Fibroblast of skin of back (primary cell): ENCODE results near the gene ANKRD36.
"Not testable (repeated sequence)": the region's sequence is repeated elsewhere in the genome, so short reads cannot be mapped to it uniquely, and the experiment has no call there.

Experiments used
- DNase-seq: peaks from one replicate; pipeline ENCODE4 v3.0.0-alpha.2; 2013

ANKRD36 gene

DNA sequence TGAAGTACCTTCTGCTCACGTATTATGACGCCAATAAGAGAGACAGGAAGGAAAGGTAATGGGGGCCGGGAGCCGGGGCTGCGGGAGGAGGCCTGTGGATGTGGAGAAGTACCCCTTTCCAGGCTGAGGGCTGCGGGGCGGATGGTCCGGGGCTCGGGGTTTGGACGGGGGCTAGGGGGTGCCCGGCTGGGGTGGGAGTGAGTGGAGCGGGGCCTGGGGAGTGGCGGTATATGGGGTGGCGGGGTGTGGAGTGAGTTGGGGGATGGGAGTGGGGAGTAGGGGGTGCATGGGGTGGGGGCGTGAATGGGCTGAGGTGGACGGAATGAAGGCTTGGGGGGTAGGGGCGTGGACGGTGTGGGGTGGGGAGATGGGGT lies 916 bp downstream of the ANKRD36 start:
- DNase-seq = not testable (repeated sequence)

DNA sequence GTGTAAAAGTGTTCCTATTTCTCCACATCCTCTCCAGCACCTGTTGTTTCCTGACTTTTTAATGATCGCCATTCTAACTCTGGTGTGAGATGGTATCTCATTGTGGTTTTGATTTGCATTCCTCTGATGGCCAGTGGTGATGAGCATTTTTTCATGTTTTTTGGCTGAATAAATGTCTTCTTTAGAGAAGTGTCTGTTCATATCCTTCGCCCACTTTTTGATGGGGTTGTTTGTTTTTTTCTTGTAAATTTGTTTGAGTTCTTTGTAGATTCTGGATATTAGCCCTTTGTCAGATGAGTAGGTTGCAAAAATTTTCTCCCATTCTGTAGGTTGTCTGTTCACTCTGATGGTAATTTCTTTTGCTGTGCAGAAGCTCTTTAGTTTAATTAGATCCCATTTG lies 16.1 kb downstream of the ANKRD36 start:
- DNase-seq = not testable (repeated sequence)

- not testable (repeated sequence) for DNase-seq
Observed at GRCh38 chr2:97144016-97144415, 31.1 kb downstream of the ANKRD36 start.

DNA sequence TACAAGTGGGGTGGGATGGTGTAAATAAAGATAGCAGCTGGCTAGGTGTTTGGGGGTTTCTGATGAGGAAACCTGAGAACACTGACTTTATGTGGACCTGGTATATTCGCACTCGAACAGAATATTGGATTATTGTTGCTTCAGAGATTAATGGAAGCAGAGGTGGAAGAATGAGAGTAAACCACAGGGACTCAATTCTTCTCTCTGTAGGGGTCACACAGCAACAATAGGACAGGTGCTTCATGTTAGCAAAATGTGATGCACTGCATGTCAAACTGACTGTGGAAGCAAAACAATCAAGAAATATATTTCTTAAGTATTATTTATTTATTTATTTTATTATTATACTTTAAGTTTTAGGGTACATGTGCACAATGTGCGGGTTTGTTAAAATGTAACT lies 53.6 kb downstream of the ANKRD36 start:
- not testable (repeated sequence) for DNase-seq

DNA sequence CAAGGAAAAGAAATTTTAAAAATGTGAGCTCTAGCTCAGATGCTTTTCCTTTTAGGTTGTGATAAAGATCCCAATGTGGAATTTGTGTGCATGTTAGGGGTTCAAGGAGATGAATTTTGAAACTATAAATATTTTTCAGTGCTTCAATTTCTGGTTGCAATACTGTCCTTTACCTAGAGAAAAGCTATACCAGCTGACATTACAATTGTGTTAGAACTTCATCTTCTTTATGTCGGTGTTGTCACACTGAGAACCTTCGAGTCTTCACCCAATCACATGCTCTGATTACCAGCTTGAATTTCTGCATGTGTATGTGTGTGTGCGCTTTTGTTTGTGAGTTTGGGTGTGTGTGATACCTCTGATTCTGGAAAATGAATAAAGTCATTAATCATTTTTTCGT lies 55.0 kb downstream of the ANKRD36 start:
- DNase-seq = not testable (repeated sequence)

- not testable (repeated sequence) for DNase-seq
Observed at GRCh38 chr2:97168583-97168982, 55.6 kb downstream of the ANKRD36 start.

DNA sequence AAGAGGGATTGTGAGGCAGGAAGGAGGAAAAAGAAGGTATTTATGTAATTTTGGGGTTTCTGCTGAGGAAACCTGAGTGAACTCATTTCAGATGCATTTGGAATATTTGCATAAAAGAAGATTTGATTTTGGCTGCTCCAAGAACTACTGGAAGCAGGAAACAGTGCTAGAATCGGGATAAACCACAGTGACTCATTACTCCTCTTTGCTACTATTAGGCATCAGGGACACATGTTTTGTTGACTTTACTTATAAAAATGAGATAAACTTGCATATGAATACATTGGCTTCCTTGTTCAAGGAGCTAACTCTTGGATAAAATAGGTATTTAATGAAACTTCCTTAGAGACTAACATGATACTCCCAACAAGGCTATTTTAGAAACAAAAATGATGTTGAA lies 67.4 kb downstream of the ANKRD36 start:
- peak; percentile 71 for DNase-seq

DNA sequence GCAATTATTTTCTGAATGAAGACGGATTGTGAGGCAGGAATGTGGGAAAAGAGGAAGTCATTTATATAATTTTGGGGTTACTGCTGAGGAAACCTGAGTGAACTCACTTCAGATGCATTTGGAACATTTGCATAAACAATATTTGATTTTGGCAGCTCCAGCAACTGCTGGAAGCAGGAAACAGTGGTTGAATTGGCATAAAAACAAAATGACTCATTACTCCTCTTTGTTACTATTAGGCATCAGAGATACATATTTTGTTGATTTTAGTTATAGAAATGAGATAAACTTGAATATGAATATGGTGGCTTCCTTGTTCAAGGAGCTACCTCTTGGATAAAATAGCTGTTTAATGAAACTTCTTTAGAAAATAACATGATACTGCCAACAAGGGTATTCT lies 82.4 kb downstream of the ANKRD36 start:
- peak; percentile 70 for DNase-seq

DNA sequence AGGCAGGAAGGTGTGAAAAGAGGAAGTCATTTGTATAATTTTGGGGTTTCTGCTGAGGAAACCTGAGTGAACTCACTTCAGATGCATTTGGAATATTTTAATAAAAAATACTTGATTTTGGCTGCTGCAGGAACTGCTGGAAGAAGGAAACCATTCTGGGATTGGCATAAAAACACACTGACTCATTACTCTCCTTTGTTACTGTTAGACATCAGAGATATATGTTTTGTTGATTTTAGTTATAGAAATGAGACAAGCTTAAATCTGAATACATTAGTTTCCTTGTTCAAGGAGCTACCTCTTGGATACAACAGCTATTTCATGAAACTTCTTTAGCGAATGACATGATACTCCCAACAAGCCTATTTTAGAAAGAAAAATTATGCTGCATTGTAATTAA lies 84.3 kb downstream of the ANKRD36 start:
- peak; percentile 22 for DNase-seq

DNA sequence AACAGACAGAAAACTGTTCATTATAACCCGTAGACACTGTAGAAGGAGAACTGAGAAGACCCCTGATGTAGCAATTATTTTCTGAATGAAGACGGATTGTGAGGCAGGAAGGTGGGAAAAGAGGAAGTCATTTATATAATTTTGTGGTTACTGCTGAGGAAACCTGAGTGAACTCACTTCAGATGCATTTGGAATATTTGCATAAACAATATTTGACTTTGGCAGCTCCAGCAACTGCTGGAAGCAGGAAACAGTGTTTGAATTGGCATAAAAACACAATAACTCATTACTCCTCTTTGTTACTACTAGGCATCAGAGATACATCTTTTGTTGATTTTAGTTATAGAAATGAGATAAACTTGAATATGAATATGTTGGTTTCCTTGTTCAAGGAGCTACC lies 87.9 kb downstream of the ANKRD36 start:
- DNase-seq = not testable (repeated sequence)

- DNase-seq = not testable (repeated sequence)
Observed at GRCh38 chr2:97202643-97203250, 89.8 kb downstream of the ANKRD36 start.

DNA sequence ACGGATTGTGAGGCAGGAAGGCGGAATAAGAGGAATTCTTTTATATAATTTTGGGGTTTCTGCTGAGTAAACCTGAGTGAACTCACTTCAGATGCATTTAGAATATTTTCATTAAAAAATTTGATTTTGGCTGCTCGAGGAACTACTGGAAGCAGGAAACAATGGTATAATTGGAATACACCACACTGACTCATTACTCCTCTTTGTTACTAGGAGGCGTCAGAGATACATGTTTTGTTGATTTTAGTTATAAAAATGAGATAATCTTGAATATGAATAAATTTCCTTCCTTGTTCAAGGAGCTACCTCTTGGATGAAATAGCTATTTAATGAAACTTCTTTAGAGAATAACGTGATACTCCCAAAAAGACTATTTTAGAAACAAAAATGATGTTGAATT lies 97.4 kb downstream of the ANKRD36 start:
- no peak for DNase-seq

- DNase-seq = not testable (repeated sequence)
Observed at GRCh38 chr2:97215025-97215424, 102.1 kb downstream of the ANKRD36 start.

DNA sequence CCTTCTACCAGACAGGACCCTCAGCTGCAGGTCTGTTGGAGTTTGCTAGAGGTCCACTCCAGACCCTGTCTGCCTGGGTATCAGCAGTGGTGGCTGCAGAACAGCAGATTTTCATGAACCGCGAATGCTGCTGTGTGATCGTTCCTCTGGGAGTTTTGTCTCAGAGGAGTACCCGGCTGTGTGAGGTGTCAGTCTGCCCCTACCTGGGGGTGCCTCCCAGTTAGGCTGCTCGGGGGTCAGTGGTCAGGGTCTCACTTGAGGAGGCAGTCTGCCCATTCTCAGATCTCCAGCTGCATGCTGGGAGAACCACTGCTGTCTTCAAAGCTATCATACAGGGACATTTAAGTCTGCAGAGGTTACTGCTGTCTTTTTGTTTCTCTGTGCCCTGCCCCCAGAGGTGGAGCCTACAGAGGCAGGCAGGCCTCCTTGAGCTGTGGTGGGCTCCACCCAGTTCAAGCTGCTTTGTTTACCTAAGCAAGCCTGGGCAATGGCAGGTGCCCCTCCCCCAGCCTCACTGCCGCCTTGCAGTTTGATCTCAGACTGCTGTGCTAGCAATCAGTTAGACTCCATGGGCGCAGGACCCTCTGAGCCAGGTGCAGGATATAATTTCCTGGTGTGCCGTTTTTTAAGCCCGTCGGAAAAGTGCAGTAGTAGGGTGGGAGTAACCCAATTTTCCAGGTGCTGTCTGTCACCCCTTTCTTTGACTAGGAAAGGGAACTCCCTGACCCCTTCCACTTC lies 118.1 kb downstream of the ANKRD36 start:
- not testable (repeated sequence) for DNase-seq

GRCh38 chr2:97232981-97233380 lies 120.0 kb downstream of the ANKRD36 start:
- not testable (repeated sequence) for DNase-seq

DNA sequence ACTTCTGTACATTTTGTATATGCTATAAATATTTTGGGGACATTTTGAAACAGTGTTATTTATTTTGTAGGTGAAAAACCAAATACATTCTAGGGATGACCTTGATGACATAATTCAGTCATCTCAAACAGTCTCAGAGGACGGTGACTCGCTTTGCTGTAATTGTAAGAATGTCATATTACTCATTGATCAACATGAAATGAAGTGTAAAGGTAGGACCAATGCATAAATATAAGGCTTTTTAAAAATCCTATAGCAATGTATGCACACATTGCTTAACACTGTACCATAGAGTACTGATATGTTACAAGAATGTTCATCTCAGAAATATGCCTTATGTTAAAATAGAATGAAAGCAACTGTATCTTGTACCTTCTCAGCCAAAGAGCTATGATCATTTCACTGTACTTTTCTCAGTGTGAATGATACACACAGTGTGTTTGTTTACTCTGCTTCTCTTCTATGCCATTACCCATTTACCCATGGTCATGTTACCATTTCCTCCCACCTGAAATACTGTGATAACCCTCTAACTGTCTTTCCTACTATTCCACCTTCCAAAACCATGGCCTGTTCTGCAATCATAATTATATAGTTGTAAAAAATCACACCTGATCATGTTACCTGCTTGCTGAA lies 120.8 kb downstream of the ANKRD36 start:
- not testable (repeated sequence) for DNase-seq

DNA sequence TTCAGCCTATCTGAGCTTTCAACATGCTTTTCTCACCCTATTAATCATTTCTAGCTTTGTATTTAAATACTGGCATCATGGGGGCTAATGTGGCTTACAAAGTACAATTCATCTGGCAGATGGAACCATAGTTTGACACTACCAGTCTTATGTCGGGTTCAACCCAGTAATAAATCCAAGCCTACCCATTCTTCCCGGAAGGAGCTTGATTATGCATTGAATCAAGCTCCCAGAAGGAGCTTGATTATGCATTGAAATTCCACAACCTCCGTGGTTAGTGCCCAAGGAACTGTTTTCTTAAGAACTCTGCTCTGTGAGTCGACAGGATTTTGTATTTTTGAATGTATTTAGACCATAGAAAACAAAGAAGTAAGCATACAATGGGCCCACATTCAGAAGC lies 148.2 kb downstream of the ANKRD36 start:
- DNase-seq = not testable (repeated sequence)

DNA sequence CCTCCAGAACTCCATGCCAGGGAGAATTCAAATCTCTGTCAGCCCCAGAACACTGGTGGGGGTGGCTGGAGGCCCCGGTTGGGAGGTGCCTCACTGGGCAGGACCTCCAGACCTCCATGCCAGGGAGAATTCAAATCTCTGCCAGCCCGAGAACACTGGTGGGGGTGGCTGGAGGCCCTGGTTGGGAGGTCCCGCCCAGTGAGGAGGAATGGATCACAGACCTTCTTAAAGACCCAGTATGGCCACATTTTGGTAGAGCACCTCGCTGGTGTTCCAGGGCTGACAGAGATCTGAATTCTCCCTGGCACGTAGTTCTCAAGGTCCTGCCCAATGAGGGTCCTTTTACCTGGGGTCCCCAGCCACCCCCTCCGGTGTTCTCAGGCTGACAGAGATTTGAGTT lies 153.5 kb downstream of the ANKRD36 start:
- not testable (repeated sequence) for DNase-seq

DNA sequence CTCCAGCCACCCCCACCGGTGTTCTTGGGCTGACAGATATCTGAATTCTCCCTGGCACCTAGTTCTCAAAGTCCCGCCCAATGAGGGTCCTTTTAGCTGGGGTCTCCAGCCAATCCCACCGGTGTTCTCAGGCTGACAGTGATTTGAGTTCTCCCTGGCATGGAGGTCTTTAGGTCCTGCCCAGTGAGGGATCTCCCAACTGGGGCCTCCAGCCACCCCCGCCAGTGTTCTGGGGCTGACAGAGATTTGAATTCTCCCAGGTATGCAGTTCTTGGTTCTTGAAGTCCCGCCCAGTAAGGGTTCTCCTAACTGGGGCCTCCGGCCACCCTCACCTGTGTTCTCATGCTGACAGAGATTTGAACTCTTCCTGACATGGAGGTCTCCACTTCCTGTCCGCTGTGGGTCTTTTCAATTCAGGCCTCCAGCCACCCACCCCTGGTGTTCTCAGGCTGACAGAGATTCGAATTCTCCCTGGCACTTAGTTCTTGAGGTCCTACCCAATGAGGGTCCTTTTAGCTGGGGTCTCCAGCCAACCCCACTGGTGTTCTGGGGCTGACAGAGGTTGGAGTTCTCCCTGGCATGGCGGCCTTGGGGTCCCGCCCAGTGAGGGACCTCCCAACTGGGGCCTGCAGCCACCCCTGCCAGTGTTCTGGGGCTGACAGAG lies 154.6 kb downstream of the ANKRD36 start:
- no peak for DNase-seq

DNA sequence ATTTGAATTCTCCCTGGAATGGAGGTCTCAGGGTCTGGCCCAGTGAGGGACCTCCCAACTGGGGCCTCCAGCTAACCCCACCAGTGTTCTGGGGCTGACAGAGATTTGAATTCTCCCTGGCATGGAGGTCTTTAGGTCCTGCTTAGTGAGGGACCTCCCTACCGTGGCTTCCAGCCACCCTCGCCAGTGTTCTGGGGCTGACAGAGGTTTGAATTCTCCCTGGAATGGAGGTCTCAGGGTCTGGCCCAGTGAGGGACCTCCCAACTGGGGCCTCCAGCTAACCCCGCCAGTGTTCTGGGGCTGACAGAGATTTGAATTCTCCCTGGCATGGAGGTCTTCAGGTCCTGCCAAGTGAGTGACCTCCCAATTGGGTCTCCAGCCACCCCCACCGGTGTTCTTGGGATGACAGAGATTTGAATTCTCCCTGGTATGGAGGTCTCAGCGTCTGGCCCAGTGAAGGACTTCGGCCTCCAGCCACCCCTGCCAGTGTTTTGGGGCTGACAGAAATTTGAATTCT lies 155.2 kb downstream of the ANKRD36 start:
- DNase-seq = not testable (repeated sequence)

- not testable (repeated sequence) for DNase-seq
Observed at GRCh38 chr2:97276232-97276798, 163.4 kb downstream of the ANKRD36 start.

GRCh38 chr2:97285187-97285586 lies 172.2 kb downstream of the ANKRD36 start:
- DNase-seq = not testable (repeated sequence)

- DNase-seq = not testable (repeated sequence)
Observed at GRCh38 chr2:97293687-97294086, 180.7 kb downstream of the ANKRD36 start.
